Measurements from ENCODE around the gene HDAC10.

HDAC10 gene

DNA sequence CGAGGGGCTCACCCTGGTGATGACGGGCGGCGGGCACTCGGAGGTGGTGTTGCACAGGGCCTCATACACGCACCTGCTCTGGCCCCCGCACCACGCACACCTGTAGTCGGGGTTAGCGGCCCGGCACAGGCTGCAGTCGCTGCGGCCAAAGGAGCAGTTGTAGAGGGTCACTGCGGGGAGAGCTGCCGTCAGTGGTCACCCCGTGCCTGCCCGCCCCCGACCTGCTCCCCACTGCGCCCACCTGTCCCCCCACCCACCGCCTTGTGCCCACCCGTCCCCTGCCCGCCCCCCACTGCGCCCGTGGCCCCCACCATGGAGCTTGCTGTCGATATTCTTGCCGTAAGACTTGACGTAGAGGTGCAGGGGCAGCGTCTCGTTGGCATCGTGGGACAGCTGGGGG lies 32.8 kb upstream of the HDAC10 start:
- H3K4me1 ChIP-seq (ENCODE audit: control insufficient read depth in 1 of 2, insufficient read depth in 2 of 2, low read length in 2 of 2), result peaks cover 6 to 7% of the 10 kb centered on the region in 2 donors
- H3K36me3 ChIP-seq (ENCODE audit: control insufficient read depth in 1 of 2, insufficient read depth in 2 of 2, low read length in 2 of 2), result peaks cover 15 to 84% of the 10 kb centered on the region in 2 donors
- no peak overlapping the region for H3K9ac ChIP-seq (ENCODE audit: low read depth in 1 of 2, low read length in 2 of 2)
- no peak overlapping the region for H3K4me3 ChIP-seq (ENCODE audit: low read depth in 1 of 2, low read length in 2 of 2)
- no peaks in the 10 kb centered on the region for H3K9me3 ChIP-seq (ENCODE audit: control insufficient read depth in 1 of 2, low read length in 2 of 2)
- H3K27me3 ChIP-seq (ENCODE audit: control insufficient read depth in 1 of 2, insufficient read depth in 2 of 2, low read length in 2 of 2), result no peaks in the 10 kb centered on the region
- H3K27ac ChIP-seq (ENCODE audit: low read depth, low read length), result no peak overlapping the region

DNA sequence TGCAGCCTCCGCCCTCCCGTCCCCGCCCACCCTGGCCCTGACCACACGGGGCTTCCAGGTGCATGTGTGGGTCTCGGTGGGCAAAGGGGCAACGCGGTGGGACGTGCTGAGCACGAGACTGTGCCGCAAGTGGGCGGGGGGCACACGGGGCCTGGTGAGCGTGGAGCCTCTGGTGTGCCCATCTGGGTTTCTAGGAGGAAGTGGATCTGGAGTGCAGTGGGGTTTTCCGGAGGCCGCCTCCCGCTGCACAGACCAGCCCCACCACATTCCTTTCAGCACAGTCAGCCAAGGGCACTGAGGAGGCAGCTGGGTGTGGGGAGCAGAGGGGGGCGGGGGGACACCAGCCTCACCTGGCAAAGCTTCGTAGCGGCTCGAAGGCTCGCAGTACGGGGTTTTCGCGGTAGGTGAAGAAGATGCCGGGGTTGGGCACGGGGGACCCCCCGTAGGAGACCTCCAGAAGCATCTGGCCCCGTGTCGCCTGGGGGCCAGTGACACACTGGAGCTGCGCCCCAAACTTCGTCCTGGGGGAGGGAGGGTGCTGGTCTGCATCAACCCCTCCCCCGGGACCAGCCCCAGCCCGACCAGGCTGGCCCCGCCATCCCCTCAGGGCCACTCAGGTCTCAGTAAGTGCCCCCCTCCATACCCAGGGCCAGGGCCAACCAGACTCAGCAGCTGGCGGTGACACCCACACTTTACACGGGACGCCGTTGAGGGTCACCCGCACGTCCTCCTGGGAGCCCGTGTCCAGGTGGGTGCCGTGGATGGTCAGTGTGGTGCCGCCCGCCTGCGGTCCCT lies 31.5 kb upstream of the HDAC10 start:
- H3K27ac ChIP-seq (ENCODE audit: low read depth, low read length), result no peak overlapping the region

DNA sequence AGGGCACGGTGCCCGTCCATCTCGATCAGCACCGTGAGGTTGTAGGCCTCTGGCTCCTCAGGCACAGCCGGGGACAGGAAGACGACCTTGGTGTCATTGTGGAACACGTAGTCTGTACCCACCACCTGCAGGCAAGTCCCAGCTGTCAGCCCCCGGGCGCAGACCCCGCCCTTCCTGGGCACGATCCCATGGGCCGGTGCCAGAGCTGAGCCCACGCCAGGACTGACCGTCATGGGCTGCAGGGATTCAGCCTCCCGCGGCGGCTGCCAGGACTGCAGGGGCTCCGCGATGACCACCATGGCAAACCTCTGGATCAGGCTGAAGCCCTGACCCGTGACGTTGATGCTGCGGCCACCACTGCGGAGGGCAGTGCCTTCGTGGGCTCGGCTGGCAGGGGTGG lies 30.9 kb upstream of the HDAC10 start:
- Histone ChIP-seq H3K36me3 (ENCODE audit: control insufficient read depth in 1 of 2, insufficient read depth in 2 of 2, low read length in 2 of 2) (peaks cover 15 to 83% of the 10 kb centered on the region in 2 donors), H3K9ac (ENCODE audit: low read depth in 1 of 2, low read length in 2 of 2) (no peak overlapping the region), H3K27ac (ENCODE audit: low read depth, low read length) (no peak overlapping the region), H3K4me1 (ENCODE audit: control insufficient read depth in 1 of 2, insufficient read depth in 2 of 2, low read length in 2 of 2) (peaks cover 6 to 7% of the 10 kb centered on the region in 2 donors), H3K27me3 (ENCODE audit: control insufficient read depth in 1 of 2, insufficient read depth in 2 of 2, low read length in 2 of 2) (no peaks in the 10 kb centered on the region), H3K9me3 (ENCODE audit: control insufficient read depth in 1 of 2, low read length in 2 of 2) (no peaks in the 10 kb centered on the region), H3K4me3 (ENCODE audit: low read depth in 1 of 2, low read length in 2 of 2) (no peak overlapping the region)

More for the DNA sequence above, 31.5 kb upstream of the HDAC10 start:
- Histone ChIP-seq H3K4me3 (ENCODE audit: low read depth in 1 of 2, low read length in 2 of 2) (no peak overlapping the region), H3K36me3 (ENCODE audit: control insufficient read depth in 1 of 2, insufficient read depth in 2 of 2, low read length in 2 of 2) (peaks cover 15 to 84% of the 10 kb centered on the region in 2 donors), H3K9me3 (ENCODE audit: control insufficient read depth in 1 of 2, low read length in 2 of 2) (no peaks in the 10 kb centered on the region), H3K4me1 (ENCODE audit: control insufficient read depth in 1 of 2, insufficient read depth in 2 of 2, low read length in 2 of 2) (peaks cover 6 to 7% of the 10 kb centered on the region in 2 donors), H3K27me3 (ENCODE audit: control insufficient read depth in 1 of 2, insufficient read depth in 2 of 2, low read length in 2 of 2) (no peaks in the 10 kb centered on the region), H3K9ac (ENCODE audit: low read depth in 1 of 2, low read length in 2 of 2) (no peak overlapping the region)

DNA sequence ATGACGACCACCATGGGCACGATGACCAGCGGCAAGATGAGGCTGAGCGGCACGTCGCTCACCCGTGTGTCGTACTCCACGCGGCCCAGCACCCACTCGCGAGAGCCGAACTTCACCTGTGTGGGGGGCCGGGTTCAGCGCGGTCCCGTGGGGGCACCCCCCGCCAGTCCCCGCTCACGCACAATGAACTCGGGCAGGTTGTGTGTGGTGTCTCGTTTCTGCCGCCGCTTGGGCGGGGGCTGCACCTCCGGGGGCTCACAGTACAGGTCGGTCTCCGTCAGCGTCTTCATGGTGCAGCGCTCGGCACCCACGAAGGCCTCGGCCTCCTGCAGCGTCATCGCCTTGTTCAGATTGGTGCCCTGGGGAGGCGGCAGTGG lies 30.3 kb upstream of the HDAC10 start:
- H3K4me3 ChIP-seq (ENCODE audit: low read depth in 1 of 2, low read length in 2 of 2), result no peak overlapping the region
- H3K36me3 ChIP-seq (ENCODE audit: control insufficient read depth in 1 of 2, insufficient read depth in 2 of 2, low read length in 2 of 2), result peaks cover 15 to 79% of the 10 kb centered on the region in 2 donors
- peaks cover 6 to 7% of the 10 kb centered on the region in 2 donors for H3K4me1 ChIP-seq (ENCODE audit: control insufficient read depth in 1 of 2, insufficient read depth in 2 of 2, low read length in 2 of 2)
- no peaks in the 10 kb centered on the region for H3K9me3 ChIP-seq (ENCODE audit: control insufficient read depth in 1 of 2, low read length in 2 of 2)
- H3K27me3 ChIP-seq (ENCODE audit: control insufficient read depth in 1 of 2, insufficient read depth in 2 of 2, low read length in 2 of 2), result no peaks in the 10 kb centered on the region
- no peak overlapping the region for H3K27ac ChIP-seq (ENCODE audit: low read depth, low read length)
- H3K9ac ChIP-seq (ENCODE audit: low read depth in 1 of 2, low read length in 2 of 2), result no peak overlapping the region

DNA sequence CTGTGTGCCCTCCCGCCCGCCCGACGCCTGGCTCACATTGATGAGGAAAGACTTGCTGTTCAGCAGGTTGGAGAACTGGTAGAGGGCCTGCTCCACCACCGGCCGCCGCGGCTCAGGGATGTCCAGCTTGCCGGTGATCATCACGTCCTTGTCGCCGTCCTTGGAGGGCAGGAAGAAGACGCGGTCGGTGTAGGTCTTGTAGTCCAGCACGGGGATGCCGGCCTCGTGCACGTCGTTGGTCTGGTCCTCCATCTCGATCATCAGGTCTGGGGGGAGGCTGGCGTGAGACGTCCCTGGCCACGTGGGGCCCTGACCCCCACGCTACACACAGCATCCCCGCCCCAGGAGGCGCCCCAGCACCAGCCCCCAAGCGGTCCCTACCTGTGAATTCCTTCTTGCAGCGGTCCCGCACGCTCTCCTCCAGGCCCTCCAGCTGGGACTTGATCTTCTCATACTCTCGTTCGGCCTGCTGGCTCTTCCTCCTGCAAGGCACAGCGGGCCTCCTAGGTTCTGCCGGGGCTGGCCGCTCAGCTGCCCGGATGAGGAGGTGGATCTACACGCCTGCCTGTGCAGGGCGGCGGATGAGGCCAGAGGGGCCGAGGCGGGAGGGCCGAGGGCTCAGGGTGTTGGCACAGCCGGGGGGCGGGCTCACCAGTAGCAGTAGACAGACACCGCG lies 29.8 kb upstream of the HDAC10 start:
- H3K9ac ChIP-seq (ENCODE audit: low read depth in 1 of 2, low read length in 2 of 2), result no peak overlapping the region
- H3K9me3 ChIP-seq (ENCODE audit: control insufficient read depth in 1 of 2, low read length in 2 of 2), result no peaks in the 10 kb centered on the region
- H3K4me1 ChIP-seq (ENCODE audit: control insufficient read depth in 1 of 2, insufficient read depth in 2 of 2, low read length in 2 of 2), result peaks cover 6 to 7% of the 10 kb centered on the region in 2 donors
- H3K27me3 ChIP-seq (ENCODE audit: control insufficient read depth in 1 of 2, insufficient read depth in 2 of 2, low read length in 2 of 2), result no peaks in the 10 kb centered on the region
- no peak overlapping the region for H3K27ac ChIP-seq (ENCODE audit: low read depth, low read length)
- H3K4me3 ChIP-seq (ENCODE audit: low read depth in 1 of 2, low read length in 2 of 2), result no peak overlapping the region
- H3K36me3 ChIP-seq (ENCODE audit: control insufficient read depth in 1 of 2, insufficient read depth in 2 of 2, low read length in 2 of 2), result peaks cover 14 to 77% of the 10 kb centered on the region in 2 donors

DNA sequence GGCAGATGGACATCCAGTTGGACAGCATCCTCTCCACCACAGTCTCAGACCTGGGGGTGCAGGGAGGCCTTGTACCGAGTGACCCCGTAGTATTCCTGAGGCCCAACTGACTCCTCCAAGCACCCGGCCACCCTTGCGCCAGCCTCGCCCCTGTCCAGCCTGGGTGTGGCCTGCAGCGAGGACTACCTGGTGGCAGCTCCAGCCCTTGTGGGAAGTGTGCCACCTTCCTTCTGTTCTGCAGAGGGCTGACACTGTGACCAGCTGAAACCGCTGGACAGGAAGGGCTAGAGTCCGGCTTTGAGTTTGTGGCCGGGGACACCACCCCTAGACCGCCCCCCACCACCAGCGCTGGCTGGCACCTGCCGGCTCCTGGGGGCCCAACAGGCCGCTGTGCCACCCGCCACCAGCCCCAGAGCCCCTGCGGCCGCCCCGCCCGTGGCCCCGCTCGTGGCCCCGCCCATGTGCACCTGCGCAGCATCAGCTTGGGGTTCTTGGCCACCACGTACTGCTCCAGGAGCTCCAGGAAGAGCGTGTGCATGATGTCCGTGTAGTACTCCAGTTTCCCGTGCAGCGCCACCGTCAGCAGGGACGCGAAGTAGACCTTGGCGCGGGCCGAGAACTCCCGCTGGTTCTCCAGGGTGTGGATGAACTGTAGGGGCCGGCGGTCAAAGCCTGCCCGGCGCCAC lies 29.1 kb upstream of the HDAC10 start:
- Histone ChIP-seq H3K4me3 (ENCODE audit: low read depth in 1 of 2, low read length in 2 of 2) (no peak overlapping the region), H3K9me3 (ENCODE audit: control insufficient read depth in 1 of 2, low read length in 2 of 2) (no peaks in the 10 kb centered on the region), H3K36me3 (ENCODE audit: control insufficient read depth in 1 of 2, insufficient read depth in 2 of 2, low read length in 2 of 2) (peaks cover 17 to 80% of the 10 kb centered on the region in 2 donors), H3K27ac (ENCODE audit: low read depth, low read length) (no peak overlapping the region), H3K9ac (ENCODE audit: low read depth in 1 of 2, low read length in 2 of 2) (no peak overlapping the region), H3K27me3 (ENCODE audit: control insufficient read depth in 1 of 2, insufficient read depth in 2 of 2, low read length in 2 of 2) (no peaks in the 10 kb centered on the region), H3K4me1 (ENCODE audit: control insufficient read depth in 1 of 2, insufficient read depth in 2 of 2, low read length in 2 of 2) (peaks cover 6 to 7% of the 10 kb centered on the region in 2 donors)

DNA sequence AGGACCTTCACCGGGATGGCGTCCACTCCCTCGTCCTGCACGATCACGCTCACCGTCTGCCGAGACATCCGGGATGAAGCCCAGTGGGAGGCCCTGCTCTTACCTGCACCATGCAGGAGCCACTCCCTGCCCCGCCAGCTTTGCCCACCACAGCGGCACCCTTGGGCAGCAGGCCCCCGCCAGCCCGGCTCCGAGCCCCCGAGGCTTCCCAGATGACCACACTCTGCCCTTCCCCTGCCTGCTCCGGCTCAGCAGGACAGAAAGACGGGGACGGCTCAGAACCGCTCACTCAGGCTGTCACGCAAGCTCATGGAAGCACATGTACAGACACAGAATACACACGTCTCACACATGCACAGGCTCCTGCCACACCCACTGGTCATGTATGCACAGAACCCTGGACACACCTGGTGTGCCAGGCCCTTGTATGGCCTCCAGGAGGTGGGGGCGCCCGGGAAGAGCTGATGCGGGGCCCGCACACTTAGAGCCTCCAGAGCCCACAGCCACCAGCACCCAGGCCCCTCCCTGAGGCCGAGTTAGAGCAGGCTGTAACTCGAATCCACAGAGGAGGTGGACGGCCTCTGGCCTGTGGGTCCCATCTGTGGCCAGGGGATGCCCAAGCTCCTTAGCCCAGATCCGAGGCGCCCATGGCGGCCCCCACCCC lies 28.0 kb upstream of the HDAC10 start:
- Histone ChIP-seq H3K36me3 (ENCODE audit: control insufficient read depth in 1 of 2, insufficient read depth in 2 of 2, low read length in 2 of 2) (peaks cover 21 to 76% of the 10 kb centered on the region in 2 donors), H3K9ac (ENCODE audit: low read depth in 1 of 2, low read length in 2 of 2) (no peak overlapping the region)

DNA sequence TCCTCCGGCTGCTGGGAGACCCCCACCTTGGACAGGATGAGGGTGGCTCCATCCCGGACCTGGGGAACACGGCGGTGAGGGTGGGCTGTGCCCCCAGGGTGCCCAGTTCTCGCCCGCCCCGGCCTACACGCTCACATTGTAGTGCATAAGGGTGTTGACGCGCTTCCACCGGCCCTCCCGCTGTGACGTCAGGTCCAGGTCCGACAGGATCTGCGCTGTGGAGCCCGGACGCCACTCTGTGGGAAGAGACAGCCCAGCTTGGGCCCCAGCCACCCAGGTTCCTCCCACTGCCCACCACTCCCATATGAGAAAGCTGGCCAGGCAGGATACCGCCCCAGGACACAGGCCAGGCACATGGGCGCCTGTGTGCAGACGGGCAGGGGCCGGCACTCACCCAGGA lies 27.4 kb upstream of the HDAC10 start:
- H3K27ac ChIP-seq (ENCODE audit: low read depth, low read length), result no peak overlapping the region

More for the DNA sequence above, 28.0 kb upstream of the HDAC10 start:
- Histone ChIP-seq H3K4me1 (ENCODE audit: control insufficient read depth in 1 of 2, insufficient read depth in 2 of 2, low read length in 2 of 2) (peaks cover 6 to 7% of the 10 kb centered on the region in 2 donors), H3K27ac (ENCODE audit: low read depth, low read length) (no peak overlapping the region), H3K4me3 (ENCODE audit: low read depth in 1 of 2, low read length in 2 of 2) (no peak overlapping the region), H3K9me3 (ENCODE audit: control insufficient read depth in 1 of 2, low read length in 2 of 2) (no peaks in the 10 kb centered on the region), H3K27me3 (ENCODE audit: control insufficient read depth in 1 of 2, insufficient read depth in 2 of 2, low read length in 2 of 2) (no peaks in the 10 kb centered on the region)

DNA sequence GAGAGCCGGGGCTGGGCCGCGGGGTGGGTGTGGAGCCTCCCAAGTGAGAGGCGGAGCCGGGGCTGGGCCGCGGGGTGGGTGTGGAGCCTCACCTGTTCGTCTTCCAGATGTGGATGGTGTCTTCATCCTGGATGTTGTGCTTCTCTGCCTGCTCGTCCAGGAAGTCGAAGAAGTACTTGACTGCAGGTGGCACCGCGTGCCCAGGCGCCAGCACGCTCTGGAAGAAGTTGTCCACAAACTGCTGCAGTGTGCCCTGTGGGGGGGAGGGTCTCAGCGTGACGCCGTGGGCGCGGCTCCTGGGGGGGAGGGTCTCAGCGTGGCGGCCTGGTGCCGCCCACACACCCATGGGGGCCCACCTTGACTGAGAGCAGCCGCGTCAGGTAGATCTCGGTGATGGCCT lies 26.7 kb upstream of the HDAC10 start:
- Histone ChIP-seq H3K27me3 (ENCODE audit: control insufficient read depth in 1 of 2, insufficient read depth in 2 of 2, low read length in 2 of 2) (no peaks in the 10 kb centered on the region), H3K9ac (ENCODE audit: low read depth in 1 of 2, low read length in 2 of 2) (no peak overlapping the region), H3K27ac (ENCODE audit: low read depth, low read length) (no peak overlapping the region), H3K4me3 (ENCODE audit: low read depth in 1 of 2, low read length in 2 of 2) (no peak overlapping the region), H3K9me3 (ENCODE audit: control insufficient read depth in 1 of 2, low read length in 2 of 2) (no peaks in the 10 kb centered on the region), H3K4me1 (ENCODE audit: control insufficient read depth in 1 of 2, insufficient read depth in 2 of 2, low read length in 2 of 2) (peaks cover 2 to 4% of the 10 kb centered on the region in 2 donors), H3K36me3 (ENCODE audit: control insufficient read depth in 1 of 2, insufficient read depth in 2 of 2, low read length in 2 of 2) (peaks cover 21 to 66% of the 10 kb centered on the region in 2 donors)

More for the DNA sequence above, 27.4 kb upstream of the HDAC10 start:
- Histone ChIP-seq H3K4me3 (ENCODE audit: low read depth in 1 of 2, low read length in 2 of 2) (no peak overlapping the region), H3K27me3 (ENCODE audit: control insufficient read depth in 1 of 2, insufficient read depth in 2 of 2, low read length in 2 of 2) (no peaks in the 10 kb centered on the region), H3K9ac (ENCODE audit: low read depth in 1 of 2, low read length in 2 of 2) (no peak overlapping the region), H3K9me3 (ENCODE audit: control insufficient read depth in 1 of 2, low read length in 2 of 2) (no peaks in the 10 kb centered on the region), H3K36me3 (ENCODE audit: control insufficient read depth in 1 of 2, insufficient read depth in 2 of 2, low read length in 2 of 2) (peaks cover 21 to 73% of the 10 kb centered on the region in 2 donors), H3K4me1 (ENCODE audit: control insufficient read depth in 1 of 2, insufficient read depth in 2 of 2, low read length in 2 of 2) (peaks cover 6 to 7% of the 10 kb centered on the region in 2 donors)

All from duodenal mucosa (tissue), 2 donors.